K562 (cell line): Measurements from ENCODE around the gene CSNK1G1. TPM values are rescaled to one million over a fixed set of nuclear protein-coding genes. Genes with fewer than 3 reads are reported as not detected.

Experiments
- ATAC-seq: fragments of 200-7000 bp; cut with Tn5 transposase; 3 replicates; pipeline ENCODE4 v1.9.1; 2020; ENCODE audit warnings: moderate library complexity
- BruUV-seq: library from RNA; stranded (reverse); fragments of 400-500 nt; replicated peaks from 2 replicates; lab custom pipeline; 2021; lab: Mats Ljungman, UMichigan
- CTCF ChIA-PET: fragments of 300-600 bp; formaldehyde crosslinking; extraction: SDS; loops from one replicate; lab custom pipeline; 2021; ENCODE audit warnings: low intra/inter-chr PET ratio; lab: Yijun Ruan, JAX
- POLR2A ChIA-PET: fragments of 300-600, 350-650 bp; sonication (Branson Sonifier 250); formaldehyde crosslinking; extraction: SDS; loops from one replicate; lab custom pipeline; 2021; ENCODE audit warnings: antibody characterized with exemption, inconsistent platforms; lab: Yijun Ruan, JAX
- DNase-seq, 4 experiments: peaks; one replicate each; pipeline versions ENCODE4 v3.0.0 to v3.0.0-alpha.2; 2011 to 2018; ENCODE audit warnings: low spot score in 3 of 4, mixed read lengths in 3 of 4; ENCODE audit errors: extremely low read depth in 1 of 4
- FAIRE-seq: peaks from 2 replicates; lab custom pipeline; 2011; peaks lifted over from hg19 to GRCh38; lab: Jason Lieb, UNC
- H2AFZ ChIP-seq: 2 replicates; pipeline ENCODE4 v1.6.0; 2011; ENCODE audit warnings: low read depth, low read length, control low read depth, inconsistent platforms
- H3K27ac ChIP-seq: fragments of 200-600 bp; 3 replicates; pipeline ENCODE4 v1.8.0; 2011; ENCODE audit warnings: low read depth, mild to moderate bottlenecking, control low read depth, inconsistent platforms, low read length, moderate library complexity, mixed read lengths; ENCODE audit errors: extremely low read depth
- H3K27me3 ChIP-seq, 2 experiments: fragments of 300-600 bp in 1 of 2; 2 replicates in 1 of 2; 3 replicates in 1 of 2; pipeline versions ENCODE4 v1.6.0 to v1.8.0; 2011; ENCODE audit warnings: inconsistent platforms in 2 of 2, low read length in 2 of 2, mild to moderate bottlenecking in 1 of 2, mixed read lengths in 1 of 2, moderate library complexity in 1 of 2; ENCODE audit not compliant: control insufficient read depth in 2 of 2, insufficient read depth in 2 of 2
- H3K36me3 ChIP-seq: fragments of 300-600 bp; 3 replicates; pipeline ENCODE4 v1.8.0; 2011; ENCODE audit warnings: mild to moderate bottlenecking, low read length, inconsistent platforms; ENCODE audit not compliant: control insufficient read depth, insufficient read depth
- H3K4me1 ChIP-seq, 2 experiments: fragments of 200-600 bp in 1 of 2; replicated peaks in 1 of 2; 2 replicates in 1 of 2; 3 replicates in 1 of 2; pipeline versions ENCODE4 v1.5.1 to v1.8.0; 2011; ENCODE audit warnings: inconsistent platforms in 2 of 2, low read length in 2 of 2, mild to moderate bottlenecking in 1 of 2, mixed read lengths in 1 of 2, moderate library complexity in 1 of 2; ENCODE audit not compliant: control insufficient read depth in 2 of 2, insufficient read depth in 2 of 2
- H3K4me2 ChIP-seq: 2 replicates; pipeline ENCODE4 v1.6.1; 2011; ENCODE audit warnings: low read length, control low read depth, inconsistent platforms, mixed read lengths; ENCODE audit not compliant: insufficient read depth
- H3K4me3 ChIP-seq: fragments of 200-600 bp; sonication (generic), shearing (Covaris generic); 2 replicates; pipeline ENCODE4 v1.5.1; 2016; ENCODE audit warnings: control low read depth, inconsistent platforms
- H3K79me2 ChIP-seq: fragments of 200-600 bp; 3 replicates; pipeline ENCODE4 v1.8.0; 2011; ENCODE audit warnings: low read length, inconsistent platforms; ENCODE audit not compliant: control insufficient read depth, insufficient read depth
- H3K9ac ChIP-seq, 2 experiments: 2 replicates each; pipeline versions ENCODE4 v1.6.0 to v1.6.1; 2011; ENCODE audit warnings: low read depth in 2 of 2, low read length in 2 of 2, control low read depth in 1 of 2, inconsistent platforms in 1 of 2, mild to moderate bottlenecking in 1 of 2, mixed read lengths in 1 of 2; ENCODE audit not compliant: insufficient read depth in 1 of 2
- H3K9me1 ChIP-seq: one replicate; pipeline ENCODE4 v1.6.0; 2011; ENCODE audit warnings: inconsistent platforms, mild to moderate bottlenecking, low read length, moderate library complexity; ENCODE audit not compliant: control insufficient read depth, insufficient read depth
- H3K9me3 ChIP-seq: replicated peaks from 2 replicates; pipeline ENCODE4 v1.5.1; 2011; ENCODE audit warnings: low read depth, low read length, inconsistent platforms; ENCODE audit not compliant: control insufficient read depth, insufficient read depth
- H4K20me1 ChIP-seq: replicated peaks from 2 replicates; pipeline ENCODE4 v1.6.1; 2011; ENCODE audit warnings: low read length, inconsistent platforms, mixed read lengths; ENCODE audit not compliant: control insufficient read depth, insufficient read depth
- CBFA2T2 ChIP-seq: fragments of 450-650 bp; conservative IDR thresholded peaks from 2 replicates; pipeline ENCODE4 v1.6.1; 2017; ENCODE audit warnings: mild to moderate bottlenecking
- CCAR2 ChIP-seq: fragments of 200-400 bp; formaldehyde crosslinking; IDR thresholded peaks from 2 replicates; pipeline ENCODE4 v1.6.1; 2017; ENCODE audit warnings: mild to moderate bottlenecking, low read depth, low read length
- GATAD2B ChIP-seq: fragments of 450-650 bp; IDR thresholded peaks from 2 replicates; pipeline ENCODE4 v1.6.1; 2017; ENCODE audit warnings: mild to moderate bottlenecking, borderline replicate concordance
- HDAC1 ChIP-seq, 2 experiments: fragments of 450-650 bp; IDR thresholded peaks; 2 replicates each; pipeline ENCODE4 v1.6.1; 2016 to 2017; ENCODE audit warnings: inconsistent platforms in 1 of 2, mild to moderate bottlenecking in 1 of 2, moderate library complexity in 1 of 2
- KLF6 ChIP-seq: fragments of 250-450 bp; sonication (Bioruptor Pico); IDR thresholded peaks from 2 replicates; pipeline ENCODE4 v1.4.0; 2020; ENCODE audit warnings: mild to moderate bottlenecking, moderate library complexity, borderline replicate concordance
- MTA3 ChIP-seq: fragments of 450-650 bp; formaldehyde crosslinking; IDR thresholded peaks from 2 replicates; pipeline ENCODE4 v1.6.1; 2017; ENCODE audit warnings: mild to moderate bottlenecking, borderline replicate concordance
- NCOA1 ChIP-seq: fragments of 450-650 bp; IDR thresholded peaks from 2 replicates; pipeline ENCODE4 v1.6.1; 2016; ENCODE audit warnings: low read depth
- SNRNP70 ChIP-seq: fragments of 200-400 bp; formaldehyde crosslinking; optimal IDR thresholded peaks from 2 replicates; pipeline ENCODE3; 2017; ENCODE audit warnings: low read depth, low read length
- TBL1XR1 ChIP-seq, 2 experiments: IDR thresholded peaks; 2 replicates each; pipeline ENCODE4 v1.6.1; 2012; ENCODE audit warnings: improper control_type of control experiment in 2 of 2, low read length in 2 of 2, mild to moderate bottlenecking in 1 of 2
- TCF3 ChIP-seq: sonication (generic); formaldehyde crosslinking; IDR thresholded peaks from 2 replicates; pipeline ENCODE4 v1.4.0; 2020; ENCODE audit warnings: mild to moderate bottlenecking, missing genetic modification reagents
- ZNF436 ChIP-seq: fragments of 250-450, 450-650 bp; sonication (Bioruptor Pico); formaldehyde crosslinking; IDR thresholded peaks from 2 replicates; pipeline ENCODE4 v1.7.0; 2020; ENCODE audit warnings: mild to moderate bottlenecking
- ZNF668 ChIP-seq: fragments of 250-450 bp; sonication (Bioruptor Pico); IDR thresholded peaks from 2 replicates; pipeline ENCODE4 v1.8.0; 2022; ENCODE audit warnings: mild to moderate bottlenecking, inconsistent platforms
- WGBS: fragments of 100-300 bp; shearing (Covaris generic); methylation state at CpG from one replicate; pipeline ENCODE4 v1.1.6; 2016; ENCODE audit warnings: low coverage, mixed read lengths; ENCODE audit not compliant: insufficient coverage; ENCODE audit errors: missing lambda C conversion rate; 5-methylcytosine and 5-hydroxymethylcytosine counted together
- in situ Hi-C: fragments of 300-500 bp; cut with MboI; formaldehyde crosslinking; loops from 4 replicates; pipeline ENCODE4 v1.15.0; 2018; ENCODE audit warnings: inconsistent platforms, mixed read lengths
- intact Hi-C: fragments of 100-400 bp; cut with micrococcal nuclease; formaldehyde crosslinking; loops from 2 replicates; pipeline ENCODE4 v1.14.2; 2022
- polyA plus RNA-seq, 8 experiments: library from polyadenylated mRNA; depleted of rRNA in 4 of 8; stranded (reverse) in 5 of 8; unstranded in 3 of 8; fragments of >200 nt; fragmentation: Nextera tagmentation in 2 of 8; fragmentation: Illumina TruSeq in 1 of 8; extraction: Ambion mirVana in 2 of 8; extraction: Trizol in 1 of 8; gene quantifications; 2 replicates each; pipeline versions ENCODE4 v1.2.1 to v1.2.3, GENCODE V29; 2011 to 2014; ENCODE audit warnings: inconsistent platforms in 1 of 8, missing spikeins in 1 of 8
- total RNA-seq, 7 experiments: library from RNA; depleted of rRNA in 6 of 7; stranded (reverse); fragments of >200 nt in 6 of 7; fragmentation: Illumina TruSeq in 2 of 7; extraction: Trizol in 2 of 7; gene quantifications; 2 replicates each; pipeline versions ENCODE4 v1.2.1 to v1.2.3, GENCODE V29; 2011 to 2021; ENCODE audit warnings: low replicate concordance in 1 of 7
- TF ChIP-seq, protein P1 (sequence below): fragments of 250-450 bp; sonication (Bioruptor Pico); IDR thresholded peaks from 2 replicates; pipeline ENCODE4 v1.8.0; 2022; ENCODE audit warnings: inconsistent platforms, mild to moderate bottlenecking, moderate library complexity, borderline replicate concordance
- TF ChIP-seq, protein P2 (sequence below): fragments of 450-650 bp; IDR thresholded peaks from 2 replicates; pipeline ENCODE4 v1.6.1; 2014; ENCODE audit warnings: low read depth, mild to moderate bottlenecking, moderate library complexity, borderline replicate concordance
- TF ChIP-seq, protein P3 (sequence below): fragments of 200-800 bp; sonication (Bioruptor generic); IDR thresholded peaks from 2 replicates; pipeline ENCODE4 v1.6.1; 2017; ENCODE audit warnings: missing genetic modification characterization, missing compliant biosample characterization
- TF ChIP-seq, protein P4 (sequence below): fragments of 250-450 bp; sonication (Bioruptor Pico); IDR thresholded peaks from 2 replicates; pipeline ENCODE4 v1.4.0; 2020

CSNK1G1 gene
- total and polyA plus RNA-seq, 9 of the 15 experiments (the other 6 are each of a cell fraction or from before 2014, with no cell fraction given) = 4.5 to 18.5 (median 9.5) TPM

DNA sequence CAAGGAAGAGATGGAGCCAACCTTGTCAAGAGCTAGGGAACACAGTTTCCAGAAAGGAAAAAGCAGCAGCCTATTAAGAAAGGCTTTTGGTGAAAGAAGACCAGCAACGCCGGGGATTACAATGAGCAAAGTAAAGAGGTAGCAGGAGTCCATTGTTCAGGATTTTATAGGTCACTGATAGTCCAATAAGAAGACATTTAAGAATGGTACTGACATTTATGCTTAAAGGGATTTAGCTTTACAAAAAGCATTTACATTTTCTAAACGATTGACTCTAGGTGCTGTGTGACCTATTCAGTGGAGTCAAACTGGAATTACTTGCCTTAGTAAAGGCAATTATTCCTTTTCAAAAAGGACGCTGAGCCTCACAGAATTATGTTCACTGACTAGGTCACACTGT lies 40.8 kb downstream of the CSNK1G1 start:
- Histone ChIP-seq H3K9me1 (no peaks in the 10 kb centered on the region), H3K9me3 (no peaks in the 10 kb centered on the region), H2AFZ (no peak overlapping the region), H3K27ac (no peak overlapping the region), H3K36me3 (peaks cover 3% of the 10 kb centered on the region; the same call in 1 of the 3 replicates), H3K4me3 (no peak overlapping the region), H4K20me1 (0 out of 2 replicates have a peak, but pooled peaks cover 3% of the 10 kb centered on the region), H3K79me2 (no peaks in the 10 kb centered on the region; the same call in 2 of the 3 replicates), H3K27me3 (no peaks in the 10 kb centered on the region), H3K4me1 (no peaks in the 10 kb centered on the region), H3K9ac (no peak overlapping the region), H3K4me2 (no peak overlapping the region)
- DNase-seq (no peak), FAIRE-seq (peak; percentile 42), ATAC-seq (no peak)
- ChIA-PET CTCF (no interaction called here), POLR2A (interaction anchor here (1.6 kb wide), 1 partner anchor 10 kb away, joined by 4 read pairs; no protein-coding TSS in a partner anchor)
- no TSS peak for BruUV-seq
- intact Hi-C loops (no loop called here), in situ Hi-C loops (no loop called here)
- 58% methylated on average over 4 of the region's 4 CpGs for WGBS
- TF ChIP-seq TBL1XR1 (IDR thresholded peaks at IDR 0.05; ENCODE audit: low read length in 2 of 2) = no peak
- no peak for TF ChIP-seq MTA3
- no peak for TF ChIP-seq HDAC1 (IDR thresholded peaks at IDR 0.05)
- TF ChIP-seq ZNF668 (CRISPR knock-in tag) = no peak
- TF ChIP-seq CCAR2 = no peak
- TF ChIP-seq, protein P1, sequence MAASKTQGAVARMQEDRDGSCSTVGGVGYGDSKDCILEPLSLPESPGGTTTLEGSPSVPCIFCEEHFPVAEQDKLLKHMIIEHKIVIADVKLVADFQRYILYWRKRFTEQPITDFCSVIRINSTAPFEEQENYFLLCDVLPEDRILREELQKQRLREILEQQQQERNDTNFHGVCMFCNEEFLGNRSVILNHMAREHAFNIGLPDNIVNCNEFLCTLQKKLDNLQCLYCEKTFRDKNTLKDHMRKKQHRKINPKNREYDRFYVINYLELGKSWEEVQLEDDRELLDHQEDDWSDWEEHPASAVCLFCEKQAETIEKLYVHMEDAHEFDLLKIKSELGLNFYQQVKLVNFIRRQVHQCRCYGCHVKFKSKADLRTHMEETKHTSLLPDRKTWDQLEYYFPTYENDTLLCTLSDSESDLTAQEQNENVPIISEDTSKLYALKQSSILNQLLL (CRISPR knock-in tag) = no peak
- no peak for TF ChIP-seq ZNF436 (CRISPR knock-in tag)
- no peak for TF ChIP-seq KLF6 (CRISPR knock-in tag)
- TF ChIP-seq, protein P2, sequence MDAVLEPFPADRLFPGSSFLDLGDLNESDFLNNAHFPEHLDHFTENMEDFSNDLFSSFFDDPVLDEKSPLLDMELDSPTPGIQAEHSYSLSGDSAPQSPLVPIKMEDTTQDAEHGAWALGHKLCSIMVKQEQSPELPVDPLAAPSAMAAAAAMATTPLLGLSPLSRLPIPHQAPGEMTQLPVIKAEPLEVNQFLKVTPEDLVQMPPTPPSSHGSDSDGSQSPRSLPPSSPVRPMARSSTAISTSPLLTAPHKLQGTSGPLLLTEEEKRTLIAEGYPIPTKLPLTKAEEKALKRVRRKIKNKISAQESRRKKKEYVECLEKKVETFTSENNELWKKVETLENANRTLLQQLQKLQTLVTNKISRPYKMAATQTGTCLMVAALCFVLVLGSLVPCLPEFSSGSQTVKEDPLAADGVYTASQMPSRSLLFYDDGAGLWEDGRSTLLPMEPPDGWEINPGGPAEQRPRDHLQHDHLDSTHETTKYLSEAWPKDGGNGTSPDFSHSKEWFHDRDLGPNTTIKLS = no peak
- TF ChIP-seq, protein P3, sequence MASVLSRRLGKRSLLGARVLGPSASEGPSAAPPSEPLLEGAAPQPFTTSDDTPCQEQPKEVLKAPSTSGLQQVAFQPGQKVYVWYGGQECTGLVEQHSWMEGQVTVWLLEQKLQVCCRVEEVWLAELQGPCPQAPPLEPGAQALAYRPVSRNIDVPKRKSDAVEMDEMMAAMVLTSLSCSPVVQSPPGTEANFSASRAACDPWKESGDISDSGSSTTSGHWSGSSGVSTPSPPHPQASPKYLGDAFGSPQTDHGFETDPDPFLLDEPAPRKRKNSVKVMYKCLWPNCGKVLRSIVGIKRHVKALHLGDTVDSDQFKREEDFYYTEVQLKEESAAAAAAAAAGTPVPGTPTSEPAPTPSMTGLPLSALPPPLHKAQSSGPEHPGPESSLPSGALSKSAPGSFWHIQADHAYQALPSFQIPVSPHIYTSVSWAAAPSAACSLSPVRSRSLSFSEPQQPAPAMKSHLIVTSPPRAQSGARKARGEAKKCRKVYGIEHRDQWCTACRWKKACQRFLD (CRISPR knock-in tag) = no peak
- no peak for TF ChIP-seq NCOA1
- TF ChIP-seq GATAD2B = no peak
- TF ChIP-seq, protein P4, sequence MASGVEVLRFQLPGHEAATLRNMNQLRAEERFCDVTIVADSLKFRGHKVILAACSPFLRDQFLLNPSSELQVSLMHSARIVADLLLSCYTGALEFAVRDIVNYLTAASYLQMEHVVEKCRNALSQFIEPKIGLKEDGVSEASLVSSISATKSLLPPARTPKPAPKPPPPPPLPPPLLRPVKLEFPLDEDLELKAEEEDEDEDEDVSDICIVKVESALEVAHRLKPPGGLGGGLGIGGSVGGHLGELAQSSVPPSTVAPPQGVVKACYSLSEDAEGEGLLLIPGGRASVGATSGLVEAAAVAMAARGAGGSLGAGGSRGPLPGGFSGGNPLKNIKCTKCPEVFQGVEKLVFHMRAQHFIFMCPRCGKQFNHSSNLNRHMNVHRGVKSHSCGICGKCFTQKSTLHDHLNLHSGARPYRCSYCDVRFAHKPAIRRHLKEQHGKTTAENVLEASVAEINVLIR (CRISPR knock-in tag) = no peak
- TF ChIP-seq TCF3 (CRISPR knock-in tag) = no peak
- TF ChIP-seq SNRNP70 = no peak
- no peak for TF ChIP-seq CBFA2T2
